ENCODE measurements around the gene GRIK4.

The GRIK4 gene

GRCh38 chr11:120794748-120795147 is 283.2 kb downstream of the GRIK4 start:
- no peak for DNase-seq

GRCh38 chr11:120795185-120795584 is 283.6 kb downstream of the GRIK4 start:
- no peak for DNase-seq

GRCh38 chr11:120797143-120797542 is 285.6 kb downstream of the GRIK4 start:
- no peak for DNase-seq

- DNase-seq = no peak
These were observed 287.3 kb downstream of the GRIK4 start for GRCh38 chr11:120798854-120799253.

GRCh38 chr11:120800206-120800605 is 288.7 kb downstream of the GRIK4 start:
- no peak for DNase-seq

- peak; percentile 27 for DNase-seq
These were observed 290.5 kb downstream of the GRIK4 start for GRCh38 chr11:120801801-120802689.

GRCh38 chr11:120805960-120806555 is 294.5 kb downstream of the GRIK4 start:
- DNase-seq = no peak

- DNase-seq = no peak
These were observed 296.0 kb downstream of the GRIK4 start for GRCh38 chr11:120807414-120808150.

- DNase-seq = no peak
These were observed 297.1 kb downstream of the GRIK4 start for GRCh38 chr11:120808616-120809050.

- DNase-seq = no peak
These were observed 298.7 kb downstream of the GRIK4 start for GRCh38 chr11:120810251-120810650.

GRCh38 chr11:120811199-120811598 is 299.7 kb downstream of the GRIK4 start:
- DNase-seq = no peak

- no peak for DNase-seq
These were observed 300.2 kb downstream of the GRIK4 start for GRCh38 chr11:120811731-120812130.

GRCh38 chr11:120814531-120815318 is 303.2 kb downstream of the GRIK4 start:
- no peak for DNase-seq

- DNase-seq = no peak
These were observed 304.0 kb downstream of the GRIK4 start for GRCh38 chr11:120815319-120816100.

- DNase-seq = no peak
These were observed 304.6 kb downstream of the GRIK4 start for GRCh38 chr11:120816176-120816575.

- DNase-seq = no peak
These were observed 305.2 kb downstream of the GRIK4 start for GRCh38 chr11:120816711-120817110.

- DNase-seq = no peak
These were observed 305.6 kb downstream of the GRIK4 start for GRCh38 chr11:120817158-120817557.

- DNase-seq = no peak
These were observed 306.5 kb downstream of the GRIK4 start for GRCh38 chr11:120818097-120818496.

GRCh38 chr11:120819003-120819402 is 307.5 kb downstream of the GRIK4 start:
- no peak for DNase-seq

GRCh38 chr11:120819437-120820365 is 308.2 kb downstream of the GRIK4 start:
- no peak for DNase-seq

- DNase-seq = no peak
These were observed 311.6 kb downstream of the GRIK4 start for GRCh38 chr11:120823159-120823558.
